Heart left ventricle (tissue), 13 donors: Measurements from ENCODE around the gene TUSC2.

Source experiments
- POLR2A ChIP-seq, 2 donors: fragments of 450-650 bp; IDR thresholded peaks; one replicate each; pipeline ENCODE4 v1.6.1; 2017; ENCODE audit warnings: antibody characterized with exemption in 2 of 2, mild to moderate bottlenecking in 2 of 2, moderate library complexity in 2 of 2
- TF ChIP-seq, protein P1 (sequence below), 12 donors: fragments of 200-600 bp; sonication (generic) in 4 of 12; IDR thresholded peaks; one replicate each; pipeline versions ENCODE4 v1.5.0 to v1.8.0; 2018 to 2022; ENCODE audit warnings: antibody characterized with exemption in 12 of 12, mild to moderate bottlenecking in 5 of 12
- donor health status: ischemic (EF 13 %, LVEDD 7.1; RV severe dilation, severe dysfunction).
- donor health status: DM: no; HTN: yes; CAD: no.
- donor health status: DM: no; HTN: no; CAD: no.
- donor health status: ischemic (EF 25% LVEDD 6.9; RV normal size, moderate dysfunction).
- donor health status: ischemic (EF 25% LVEDD 5.7; RV mildly dilated, moderate dysfunction).
- donor health status: ischemic (EF 35%, LVEDD 5.7; RV mildly dilated, moderate dysfunction).
- donor health status: nonischemic (EF 11% LVEDD 7.7; RV severe dilation, severe dysfunction).
- donor health status: DM: yes; HTN: yes; CAD: no.
- donor health status: PGD.
- donor health status: ischemic (EF 29% LVEDD 5.4; RV normal size, mild dysfunction).
- donor health status: nonischemic (EF 23%, LVEDD 6.1; RV moderate dilation, normal function).

DNA sequence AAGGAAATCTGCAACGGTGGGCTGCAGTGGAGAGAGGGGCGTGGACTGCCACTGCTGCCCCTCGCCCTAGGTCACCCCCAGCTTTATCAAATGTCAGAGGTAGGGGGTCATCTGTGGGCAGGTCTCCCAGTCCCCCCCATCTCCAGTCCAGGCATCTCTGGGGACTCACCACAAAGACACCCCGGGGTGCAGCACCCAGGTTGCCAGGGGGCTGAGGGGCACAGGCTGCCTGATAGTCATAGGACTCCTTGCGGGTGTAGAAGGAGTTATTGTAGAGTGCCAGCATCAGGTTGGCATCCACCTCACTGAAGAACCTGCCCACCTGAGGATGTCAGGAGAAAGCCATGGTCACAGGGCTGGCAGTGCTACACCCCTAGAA is 37.8 kb upstream of the TUSC2 start:
- TF ChIP-seq, protein P1, sequence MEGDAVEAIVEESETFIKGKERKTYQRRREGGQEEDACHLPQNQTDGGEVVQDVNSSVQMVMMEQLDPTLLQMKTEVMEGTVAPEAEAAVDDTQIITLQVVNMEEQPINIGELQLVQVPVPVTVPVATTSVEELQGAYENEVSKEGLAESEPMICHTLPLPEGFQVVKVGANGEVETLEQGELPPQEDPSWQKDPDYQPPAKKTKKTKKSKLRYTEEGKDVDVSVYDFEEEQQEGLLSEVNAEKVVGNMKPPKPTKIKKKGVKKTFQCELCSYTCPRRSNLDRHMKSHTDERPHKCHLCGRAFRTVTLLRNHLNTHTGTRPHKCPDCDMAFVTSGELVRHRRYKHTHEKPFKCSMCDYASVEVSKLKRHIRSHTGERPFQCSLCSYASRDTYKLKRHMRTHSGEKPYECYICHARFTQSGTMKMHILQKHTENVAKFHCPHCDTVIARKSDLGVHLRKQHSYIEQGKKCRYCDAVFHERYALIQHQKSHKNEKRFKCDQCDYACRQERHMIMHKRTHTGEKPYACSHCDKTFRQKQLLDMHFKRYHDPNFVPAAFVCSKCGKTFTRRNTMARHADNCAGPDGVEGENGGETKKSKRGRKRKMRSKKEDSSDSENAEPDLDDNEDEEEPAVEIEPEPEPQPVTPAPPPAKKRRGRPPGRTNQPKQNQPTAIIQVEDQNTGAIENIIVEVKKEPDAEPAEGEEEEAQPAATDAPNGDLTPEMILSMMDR (IDR thresholded peaks at IDR 0.05) = no peak
- TF ChIP-seq POLR2A (IDR thresholded peaks at IDR 0.05) = no peak
